ENCODE results near the gene IKBKE. TPM values are rescaled to one million over a fixed set of nuclear protein-coding genes. Genes with fewer than 3 reads are reported as not detected.

Gene IKBKE
- total and polyA plus RNA-seq, 2 of the 8 experiments (the other 6 are each of a cell fraction or from before 2014, with no cell fraction given) = 8.6 to 12.0 TPM

GRCh38 chr1:206463911-206464310 is 6.4 kb upstream of the IKBKE start (continued):
- TF ChIP-seq CTBP2 (IDR thresholded peaks at IDR 0.05; ENCODE audit: borderline replicate concordance, insufficient read depth, insufficient read length, low read length) (no peak), BRCA1 (IDR thresholded peaks at IDR 0.05; ENCODE audit: low read depth, low read length) (no peak), SIRT6 (IDR thresholded peaks at IDR 0.05; ENCODE audit: low read length) (no peak), ASH2L (IDR thresholded peaks at IDR 0.05; ENCODE audit: low read length) (no peak)

Data from H1 (cell line).